Mucosa of rectum (tissue), 2 donors: ENCODE results near the gene SEC14L1.

Experiments used
- H3K27ac ChIP-seq, 2 donors: one replicate each; pipeline ENCODE4 v1.7.0; 2013; ENCODE audit warnings: inconsistent platforms in 2 of 2, low read depth in 2 of 2, low read length in 2 of 2
- H3K27me3 ChIP-seq, 2 donors: one replicate each; pipeline ENCODE4 v1.7.0; 2013; ENCODE audit warnings: low read length in 2 of 2; ENCODE audit not compliant: control insufficient read depth in 2 of 2, insufficient read depth in 2 of 2
- H3K36me3 ChIP-seq, 2 donors: one replicate each; pipeline ENCODE4 v1.7.0; 2013; ENCODE audit warnings: low read length in 2 of 2; ENCODE audit not compliant: control insufficient read depth in 2 of 2, insufficient read depth in 2 of 2
- H3K4me1 ChIP-seq, 2 donors: one replicate each; pipeline ENCODE4 v1.7.0; 2013; ENCODE audit warnings: low read length in 2 of 2, mild to moderate bottlenecking in 1 of 2; ENCODE audit not compliant: control insufficient read depth in 2 of 2, insufficient read depth in 2 of 2
- H3K4me3 ChIP-seq, 2 donors: one replicate each; pipeline ENCODE4 v1.7.0; 2013; ENCODE audit warnings: low read length in 2 of 2
- H3K9ac ChIP-seq, 2 donors: one replicate each; pipeline ENCODE4 v1.7.0; 2013; ENCODE audit warnings: low read length in 2 of 2, low read depth in 1 of 2, mild to moderate bottlenecking in 1 of 2
- H3K9me3 ChIP-seq, 2 donors: one replicate each; pipeline ENCODE4 v1.7.0; 2013; ENCODE audit warnings: low read length in 2 of 2; ENCODE audit not compliant: control insufficient read depth in 2 of 2
- donor health status: healthy.
- donor health status: Normal muscosa, but diverticular disease.

Gene SEC14L1

GRCh38 chr17:77188084-77189066, 47.6 kb downstream of the SEC14L1 start:
- H3K36me3 ChIP-seq, result peaks cover 6 to 12% of the 10 kb centered on the region in 2 donors
- H3K4me3 ChIP-seq, result peak overlapping the region in 1 of 2 donors; percentile 26
- peaks cover 0 to 3% of the 10 kb centered on the region in 2 donors for H3K4me1 ChIP-seq
- peak overlapping the region in 1 of 2 donors; percentile 16 for H3K27ac ChIP-seq
- peak overlapping the region in 1 of 2 donors; percentile 24 for H3K9ac ChIP-seq
- no peaks in the 10 kb centered on the region for H3K9me3 ChIP-seq
- no peaks in the 10 kb centered on the region for H3K27me3 ChIP-seq

GRCh38 chr17:77189148-77189547, 48.4 kb downstream of the SEC14L1 start:
- H3K27ac ChIP-seq, result no peak overlapping the region

GRCh38 chr17:77190576-77190975, 49.8 kb downstream of the SEC14L1 start:
- Histone ChIP-seq H3K9me3 (no peaks in the 10 kb centered on the region), H3K4me3 (no peak overlapping the region), H3K36me3 (peaks cover 14 to 24% of the 10 kb centered on the region in 2 donors), H3K27me3 (no peaks in the 10 kb centered on the region), H3K4me1 (peaks cover 0 to 3% of the 10 kb centered on the region in 2 donors), H3K9ac (no peak overlapping the region), H3K27ac (no peak overlapping the region)

More at GRCh38 chr17:77189148-77189547, 48.4 kb downstream of the SEC14L1 start:
- H3K36me3 ChIP-seq, result peaks cover 9 to 15% of the 10 kb centered on the region in 2 donors
- no peaks in the 10 kb centered on the region for H3K9me3 ChIP-seq
- H3K9ac ChIP-seq, result no peak overlapping the region
- H3K27me3 ChIP-seq, result no peaks in the 10 kb centered on the region
- H3K4me3 ChIP-seq, result no peak overlapping the region
- peaks cover 0 to 3% of the 10 kb centered on the region in 2 donors for H3K4me1 ChIP-seq

GRCh38 chr17:77191244-77191643, 50.5 kb downstream of the SEC14L1 start:
- Histone ChIP-seq H3K4me1 (peaks cover 0 to 3% of the 10 kb centered on the region in 2 donors), H3K9ac (no peak overlapping the region), H3K27me3 (no peaks in the 10 kb centered on the region), H3K9me3 (no peaks in the 10 kb centered on the region), H3K27ac (no peak overlapping the region), H3K4me3 (no peak overlapping the region), H3K36me3 (peaks cover 19 to 29% of the 10 kb centered on the region in 2 donors)

- Histone ChIP-seq H3K9ac (no peak overlapping the region), H3K9me3 (no peaks in the 10 kb centered on the region), H3K36me3 (peaks cover 27 to 48% of the 10 kb centered on the region in 2 donors), H3K4me3 (no peak overlapping the region), H3K4me1 (peaks cover 0 to 3% of the 10 kb centered on the region in 2 donors), H3K27ac (no peak overlapping the region), H3K27me3 (no peaks in the 10 kb centered on the region)
These were observed 52.9 kb downstream of the SEC14L1 start for GRCh38 chr17:77193653-77194052.

GRCh38 chr17:77194179-77194578, 53.4 kb downstream of the SEC14L1 start:
- peaks cover 27 to 50% of the 10 kb centered on the region in 2 donors for H3K36me3 ChIP-seq
- peaks cover 0 to 2% of the 10 kb centered on the region in 2 donors for H3K4me1 ChIP-seq
- no peaks in the 10 kb centered on the region for H3K27me3 ChIP-seq
- H3K9ac ChIP-seq, result no peak overlapping the region
- H3K4me3 ChIP-seq, result no peak overlapping the region
- no peak overlapping the region for H3K27ac ChIP-seq
- no peaks in the 10 kb centered on the region for H3K9me3 ChIP-seq

- H3K36me3 ChIP-seq, result peaks cover 32 to 61% of the 10 kb centered on the region in 2 donors
These were observed 55.5 kb downstream of the SEC14L1 start for GRCh38 chr17:77196251-77196650.

GRCh38 chr17:77197115-77197514, 56.3 kb downstream of the SEC14L1 start:
- no peak overlapping the region for H3K27ac ChIP-seq
- no peaks in the 10 kb centered on the region for H3K9me3 ChIP-seq
- no peaks in the 10 kb centered on the region for H3K4me1 ChIP-seq
- no peak overlapping the region for H3K4me3 ChIP-seq
- H3K9ac ChIP-seq, result no peak overlapping the region
- H3K36me3 ChIP-seq, result peaks cover 30 to 58% of the 10 kb centered on the region in 2 donors
- H3K27me3 ChIP-seq, result no peaks in the 10 kb centered on the region

More at GRCh38 chr17:77196251-77196650, 55.5 kb downstream of the SEC14L1 start:
- no peaks in the 10 kb centered on the region for H3K9me3 ChIP-seq
- H3K27ac ChIP-seq, result no peak overlapping the region
- H3K4me1 ChIP-seq, result no peaks in the 10 kb centered on the region
- H3K4me3 ChIP-seq, result no peak overlapping the region
- H3K9ac ChIP-seq, result no peak overlapping the region
- H3K27me3 ChIP-seq, result no peaks in the 10 kb centered on the region

- no peaks in the 10 kb centered on the region for H3K9me3 ChIP-seq
- no peak overlapping the region for H3K4me3 ChIP-seq
- H3K36me3 ChIP-seq, result peaks cover 32 to 66% of the 10 kb centered on the region in 2 donors
- H3K27me3 ChIP-seq, result no peaks in the 10 kb centered on the region
- no peaks in the 10 kb centered on the region for H3K4me1 ChIP-seq
- no peak overlapping the region for H3K27ac ChIP-seq
- no peak overlapping the region for H3K9ac ChIP-seq
These were observed 59.9 kb downstream of the SEC14L1 start for GRCh38 chr17:77200711-77201110.

GRCh38 chr17:77203436-77203835, 62.7 kb downstream of the SEC14L1 start:
- Histone ChIP-seq H3K27me3 (no peaks in the 10 kb centered on the region), H3K4me3 (no peak overlapping the region), H3K27ac (no peak overlapping the region), H3K9ac (no peak overlapping the region), H3K4me1 (no peaks in the 10 kb centered on the region), H3K36me3 (peaks cover 37 to 61% of the 10 kb centered on the region in 2 donors), H3K9me3 (no peaks in the 10 kb centered on the region)
